Measurements from ENCODE around the gene POPDC2.
"Not testable (repeated sequence)": the region's sequence is repeated elsewhere in the genome, so short reads cannot be mapped to it uniquely, and the experiment has no call there.

The POPDC2 gene, protein sequence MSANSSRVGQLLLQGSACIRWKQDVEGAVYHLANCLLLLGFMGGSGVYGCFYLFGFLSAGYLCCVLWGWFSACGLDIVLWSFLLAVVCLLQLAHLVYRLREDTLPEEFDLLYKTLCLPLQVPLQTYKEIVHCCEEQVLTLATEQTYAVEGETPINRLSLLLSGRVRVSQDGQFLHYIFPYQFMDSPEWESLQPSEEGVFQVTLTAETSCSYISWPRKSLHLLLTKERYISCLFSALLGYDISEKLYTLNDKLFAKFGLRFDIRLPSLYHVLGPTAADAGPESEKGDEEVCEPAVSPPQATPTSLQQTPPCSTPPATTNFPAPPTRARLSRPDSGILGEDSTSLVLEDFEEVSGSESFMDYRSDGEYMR

DNA sequence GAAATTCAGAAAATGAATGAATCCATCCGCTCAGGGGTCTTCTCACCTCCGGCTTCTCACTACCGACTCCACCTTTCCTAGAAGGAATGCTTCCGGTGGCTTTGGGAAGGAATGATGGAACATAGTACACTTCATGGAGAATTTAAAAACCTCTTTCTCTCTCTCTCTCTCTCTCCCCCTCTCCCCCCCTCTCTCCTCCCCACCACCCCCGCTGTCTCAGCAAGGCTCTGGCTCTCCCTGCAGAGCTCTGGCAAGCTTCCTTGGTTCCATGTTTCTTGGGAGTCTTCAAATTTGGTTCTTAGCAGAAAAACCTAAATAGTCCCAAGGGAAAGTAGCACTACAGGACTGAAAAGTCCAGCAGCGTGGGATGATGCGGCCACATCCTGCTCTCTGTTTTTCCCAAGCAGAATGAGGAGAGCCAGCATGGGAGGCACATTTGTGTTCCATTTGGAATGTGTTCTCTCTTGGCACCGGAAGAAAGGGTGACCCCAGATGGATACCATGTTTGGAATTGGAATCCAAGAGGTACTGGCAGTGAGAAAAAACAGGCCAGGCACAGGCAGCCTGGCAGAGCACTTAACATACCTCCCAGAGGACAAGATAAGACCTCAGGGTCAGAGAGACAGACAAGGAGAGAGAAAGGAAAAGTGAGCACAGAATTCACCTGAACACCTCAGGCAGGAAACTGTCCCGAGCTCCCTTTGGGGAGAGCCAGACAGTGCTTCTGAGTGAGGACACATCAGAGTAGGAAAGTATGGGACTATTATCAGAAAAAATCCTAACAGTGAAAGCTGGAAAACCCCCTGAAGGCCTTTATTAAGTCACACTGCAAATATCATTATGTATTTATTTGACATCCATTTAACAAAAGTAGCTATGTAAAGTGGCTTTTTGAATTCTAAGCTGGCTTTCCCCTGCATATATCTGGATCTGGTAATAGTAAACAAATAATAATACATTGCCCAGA, at the start of gene POPDC2:
Gene POPDC2 (minus strand): TSS at position 116 of the 967 bp plus-strand sequence. CDS start 166 bp downstream, outside the sequence.
- no peak for DNase-seq

DNA sequence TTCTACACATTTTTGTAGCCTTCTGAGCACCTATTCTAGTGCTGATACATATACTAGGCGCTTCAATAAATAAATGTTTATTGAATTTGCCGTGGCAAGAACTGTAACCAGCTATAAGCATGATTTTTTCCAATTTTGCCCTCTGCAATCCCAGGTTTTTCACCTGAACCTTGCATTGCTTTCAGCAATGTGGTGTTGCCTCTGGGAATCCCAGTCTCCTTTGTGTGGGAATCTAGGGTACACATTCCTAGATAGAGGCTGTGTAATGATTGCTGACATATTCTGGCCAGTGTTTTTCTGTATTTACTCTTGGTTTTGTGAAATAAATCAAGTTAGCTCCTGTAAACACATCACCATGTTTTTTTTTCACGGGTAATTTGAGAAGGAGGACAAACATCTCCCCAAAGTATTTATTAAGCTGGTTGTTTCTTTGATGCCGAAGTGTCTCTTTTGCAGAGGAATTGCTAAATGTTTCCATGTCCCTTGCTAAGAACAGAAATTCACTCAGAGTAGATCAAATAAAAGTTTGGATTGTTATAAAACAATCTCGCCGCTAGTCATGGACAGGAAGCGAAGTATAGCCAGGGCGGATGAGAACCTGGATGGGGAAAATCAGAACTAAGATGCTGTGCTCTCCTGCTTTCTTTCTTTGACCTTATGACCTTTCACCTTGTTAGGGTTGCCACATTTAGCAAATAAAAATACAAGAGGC, 43.6 kb upstream of the POPDC2 start:
- no peak for DNase-seq

DNA sequence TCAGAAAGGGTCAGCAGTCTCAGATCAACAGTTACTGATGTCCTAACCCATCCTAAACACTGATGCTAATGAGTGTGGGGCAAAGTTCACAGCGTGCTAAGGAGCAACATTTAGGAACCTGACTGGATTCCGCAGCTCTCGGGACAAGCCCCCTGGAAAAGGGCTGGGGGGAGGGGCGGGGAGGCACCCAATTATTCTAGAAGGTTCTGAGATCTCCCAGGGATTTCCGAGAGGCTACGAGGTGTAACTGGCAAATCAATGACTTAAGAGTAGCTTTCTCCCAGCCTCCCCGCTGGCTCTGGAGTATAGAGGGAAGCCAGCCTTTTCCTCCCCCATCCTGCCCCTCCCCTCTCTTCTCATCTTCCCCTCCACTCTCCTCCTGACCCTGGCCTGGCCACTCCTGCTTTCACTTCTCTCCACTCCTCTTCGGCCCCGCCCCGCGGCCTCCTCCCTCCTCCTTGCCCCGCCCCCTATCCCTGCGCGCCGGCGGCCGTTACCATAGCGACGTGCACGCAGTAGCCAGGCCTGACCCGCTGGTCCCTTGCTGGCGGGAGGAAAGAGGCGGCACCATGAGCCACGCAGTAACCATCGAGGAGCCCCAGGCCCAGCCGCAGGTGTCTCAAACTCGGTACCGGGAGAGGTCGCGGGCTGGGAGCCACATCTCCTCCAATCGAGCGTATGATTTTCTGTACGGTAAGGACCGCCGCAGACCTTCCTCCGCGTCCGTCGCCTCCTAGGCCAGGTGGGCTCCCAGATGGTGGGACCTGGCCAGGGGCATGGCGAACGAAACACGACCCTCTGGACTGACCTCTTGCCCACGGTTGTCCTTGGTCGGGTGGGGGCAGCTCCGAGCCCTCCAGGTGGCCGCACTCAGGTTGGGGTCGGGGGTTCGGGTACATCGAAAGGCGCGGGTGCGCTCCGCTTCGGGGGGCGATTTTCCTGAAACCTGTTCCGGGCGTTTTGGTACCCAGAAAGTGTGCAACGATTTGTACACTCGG, 42.4 kb upstream of the POPDC2 start, which contains the start of gene CFAP91:
Gene CFAP91 (plus strand): TSS at position 493 of the 998 bp plus-strand sequence. CDS start 77 bp downstream, at position 570.
- DNase-seq, result peak; percentile 79

DNA sequence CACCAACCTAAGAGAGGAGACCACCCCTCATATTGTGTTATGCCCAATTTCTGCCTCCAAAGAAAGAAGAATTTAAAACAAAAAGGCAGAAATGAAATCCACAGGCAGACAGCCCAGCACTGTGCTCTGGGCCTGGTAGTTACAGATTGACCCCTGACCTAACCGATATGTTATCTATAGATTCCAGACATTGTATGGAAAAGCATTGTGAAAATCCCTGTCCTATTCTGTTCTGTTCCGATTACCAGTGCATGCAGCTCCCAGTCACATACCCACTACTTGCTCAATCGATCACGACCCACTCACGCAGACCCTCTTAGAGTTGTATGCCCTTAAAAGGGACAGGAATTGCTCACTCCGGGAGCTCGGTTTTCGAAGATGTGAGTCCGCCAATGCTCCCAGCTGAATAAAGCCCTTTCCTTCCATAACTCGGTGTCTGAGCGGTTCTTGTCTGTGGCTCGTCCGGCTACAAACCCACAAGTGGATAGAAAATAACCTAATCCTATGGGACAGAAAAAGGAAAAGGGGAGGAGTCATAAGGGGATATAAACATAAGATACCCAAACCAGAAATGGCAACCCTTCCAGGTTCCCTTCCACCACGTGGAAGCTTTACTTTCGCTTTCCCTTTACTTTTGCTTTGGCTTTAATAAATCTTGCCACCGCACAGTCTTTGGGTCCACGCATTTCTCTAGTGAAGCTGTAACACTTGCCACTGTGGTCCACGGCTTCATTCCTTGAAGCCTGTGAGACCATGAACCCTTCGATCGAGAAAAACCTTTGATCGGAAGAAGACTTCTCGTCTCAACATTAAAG, 40.7 kb upstream of the POPDC2 start:
- DNase-seq, result no peak

DNA sequence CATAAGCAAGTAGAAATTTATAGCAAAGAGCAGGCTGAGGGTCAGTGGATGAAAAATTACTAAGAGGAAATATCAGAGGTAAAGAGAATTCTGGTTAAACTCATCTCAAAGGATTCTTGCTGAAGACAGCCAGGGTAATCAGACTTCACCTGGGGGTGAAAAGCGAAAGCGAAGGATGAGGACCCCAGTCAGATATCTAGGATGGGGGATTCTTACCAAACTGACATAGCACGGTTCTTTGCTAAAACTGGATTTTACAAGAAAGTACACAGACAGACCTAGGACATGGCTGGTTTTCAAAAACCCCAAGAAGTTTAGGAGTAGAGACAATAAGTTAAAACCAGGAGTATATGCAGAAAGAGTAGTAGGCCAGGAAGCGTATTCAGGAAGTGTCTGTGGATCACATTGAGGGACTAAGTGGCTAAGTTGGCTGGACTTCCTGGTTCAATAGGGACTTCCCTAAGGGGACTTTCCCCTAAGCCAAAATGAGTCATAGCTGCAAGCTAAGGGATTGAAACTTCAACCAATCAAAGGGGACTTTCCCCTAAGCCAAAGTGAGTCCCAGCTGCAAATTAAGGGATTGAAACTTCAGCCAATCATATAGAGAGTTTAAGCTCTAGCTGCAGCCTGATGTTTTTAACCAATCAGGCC, 40.0 kb upstream of the POPDC2 start:
- DNase-seq, result peak; percentile 2

DNA sequence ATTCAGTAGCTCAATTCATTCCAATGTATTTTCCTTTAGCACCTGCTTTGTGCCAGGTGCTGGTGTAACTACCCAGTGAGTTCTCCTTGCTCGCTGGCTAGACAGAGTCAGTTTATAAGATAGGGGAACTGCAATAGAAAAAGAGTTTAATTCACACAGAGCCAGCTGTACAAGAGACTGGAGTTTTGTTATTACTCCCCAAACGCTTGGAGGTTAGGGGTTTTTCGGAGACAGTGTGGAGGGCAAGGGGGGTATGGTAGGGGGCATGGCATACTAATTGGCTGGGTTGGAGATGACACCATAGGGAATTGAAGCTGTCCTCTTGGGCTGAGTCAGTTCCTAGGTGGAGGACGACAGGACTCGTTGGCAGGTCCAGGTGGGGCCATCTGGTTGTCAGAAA, 37.0 kb upstream of the POPDC2 start:
- DNase-seq, result no peak

DNA sequence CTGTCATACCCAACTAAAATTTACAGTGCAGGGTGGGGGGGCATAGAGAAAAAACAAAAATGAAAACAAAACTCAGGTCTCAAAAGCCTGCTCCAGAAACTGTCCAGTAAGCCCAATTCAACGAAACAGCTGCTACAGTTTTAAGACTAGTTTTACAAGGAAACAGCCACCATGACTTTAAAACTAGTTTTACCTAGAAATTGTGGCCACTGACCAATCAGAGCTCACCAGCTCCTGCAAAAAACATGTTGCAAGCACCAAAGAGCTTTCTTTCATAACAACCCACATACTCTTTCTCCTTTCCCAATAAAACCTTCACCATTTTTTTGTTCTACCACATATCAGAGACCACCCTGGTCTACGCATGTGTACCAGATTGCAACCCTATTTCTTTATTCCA, 35.1 kb upstream of the POPDC2 start:
- no peak for DNase-seq

DNA sequence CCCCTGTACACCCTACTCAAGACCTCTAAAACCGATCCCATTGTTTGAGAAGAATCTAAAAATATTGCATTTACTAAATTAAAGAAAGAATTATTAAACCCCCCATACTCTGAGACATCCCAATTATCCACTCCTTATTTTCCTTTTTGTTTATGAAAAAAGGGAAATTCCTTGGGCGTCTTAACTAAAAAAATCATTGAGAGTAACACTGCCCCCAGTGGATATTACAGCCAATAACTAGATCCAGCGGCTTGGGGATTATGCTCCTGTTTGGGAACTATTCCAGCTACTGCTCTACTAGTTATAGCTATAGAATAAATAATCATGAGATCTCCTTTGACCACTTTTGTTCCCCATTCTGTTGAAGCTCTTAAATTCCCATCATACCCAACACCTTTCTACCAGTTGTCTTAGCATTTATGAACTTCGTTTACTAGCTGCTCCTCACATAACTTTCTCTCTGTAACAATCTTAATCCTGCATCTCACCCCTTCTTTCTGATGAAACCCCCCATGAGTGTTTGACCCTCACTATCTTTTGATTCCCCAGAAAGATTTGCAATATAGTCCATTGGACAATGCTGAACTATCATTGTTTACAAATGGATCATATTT, 29.8 kb upstream of the POPDC2 start:
- no peak for DNase-seq

DNA sequence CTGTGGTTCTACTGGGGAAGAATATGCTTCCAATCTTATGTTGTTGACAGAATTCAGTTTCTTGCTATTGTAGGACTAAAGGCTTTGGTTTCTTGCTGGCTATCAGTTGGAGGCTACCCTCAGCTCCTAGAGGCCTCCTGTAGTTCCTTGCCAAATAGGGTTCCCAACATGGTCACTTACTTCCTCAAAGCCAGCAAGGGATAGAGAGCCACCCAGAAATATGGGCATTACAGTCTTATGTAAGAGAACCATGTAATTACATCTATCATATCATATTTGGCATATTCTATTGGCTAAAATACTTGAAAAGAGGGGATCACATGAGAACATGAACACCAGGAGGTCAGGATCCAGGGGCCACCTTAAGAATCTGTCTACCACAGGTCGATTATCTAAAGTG, 23.0 kb upstream of the POPDC2 start:
- no peak for DNase-seq

DNA sequence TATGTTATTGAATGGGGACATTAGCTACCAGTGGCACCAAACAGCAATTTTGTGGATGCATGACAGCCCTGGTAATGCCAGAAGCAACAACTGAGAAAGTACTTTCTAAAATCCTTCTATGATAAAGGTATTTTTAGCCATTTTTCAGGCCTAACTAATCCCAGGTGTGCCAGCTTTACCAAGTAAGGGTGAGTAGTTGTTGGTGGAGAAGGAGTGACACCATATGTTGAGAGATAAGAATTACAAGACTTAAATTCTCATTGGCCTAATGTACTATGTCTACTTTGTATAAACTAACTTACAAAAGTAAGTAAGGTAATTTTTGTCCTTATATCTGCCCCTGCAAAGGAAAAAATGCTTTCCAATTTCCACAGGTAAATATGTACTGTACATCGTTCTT, 20.9 kb upstream of the POPDC2 start:
- DNase-seq, result no peak

DNA sequence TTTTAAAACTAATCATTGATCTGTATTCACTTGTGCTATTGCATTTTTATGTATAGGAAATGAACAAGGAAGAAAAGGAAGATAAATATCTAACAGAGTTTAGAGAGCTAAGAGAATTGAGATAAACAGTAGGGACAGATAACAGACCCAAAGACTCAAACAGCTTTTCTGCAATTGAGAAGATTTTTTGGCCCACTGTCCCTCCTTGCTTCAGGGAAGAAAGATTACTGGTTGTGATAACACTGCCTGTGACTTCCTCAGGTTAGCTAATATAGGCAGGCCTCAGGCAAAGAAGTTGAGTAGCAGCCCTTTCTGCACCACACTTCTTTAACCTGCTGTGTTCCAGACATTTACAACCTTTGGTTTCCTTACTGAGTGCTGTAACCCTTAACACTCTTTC, 19.5 kb upstream of the POPDC2 start:
- DNase-seq, result no peak

DNA sequence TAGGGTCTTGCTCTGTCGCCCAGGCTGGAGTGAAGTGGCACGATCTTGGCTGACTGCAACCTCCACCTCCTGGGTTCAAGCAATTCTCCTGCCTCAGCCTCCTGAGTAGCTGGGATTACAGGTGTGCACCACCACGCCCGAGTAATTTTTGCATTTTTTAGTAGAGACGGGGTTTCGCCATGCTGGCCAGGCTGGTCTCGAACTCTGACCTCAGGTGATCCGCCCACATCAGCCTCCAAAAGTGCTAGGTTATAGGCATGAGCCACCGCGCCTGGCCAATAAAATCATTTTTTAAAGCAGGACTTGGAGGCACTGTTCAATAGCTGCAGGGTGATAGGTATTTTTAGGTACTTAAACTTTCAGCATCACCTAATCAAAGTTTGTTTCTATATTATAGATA, 17.8 kb upstream of the POPDC2 start:
- DNase-seq, result not testable (repeated sequence)

DNA sequence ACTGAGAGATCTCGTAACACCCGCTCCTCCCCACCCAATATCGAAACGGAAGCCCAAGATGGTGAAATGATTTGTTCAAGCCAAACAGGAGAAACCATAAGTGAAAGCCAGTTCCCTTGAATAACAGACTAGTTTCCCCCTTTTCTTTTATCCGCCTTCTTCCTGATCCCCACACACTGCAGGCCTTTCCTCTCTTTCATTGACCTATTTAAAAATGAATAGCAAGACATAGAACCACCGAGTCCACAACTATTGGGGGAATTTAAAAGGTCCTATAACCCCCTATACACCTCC, 17.2 kb upstream of the POPDC2 start:
- no peak for DNase-seq

DNA sequence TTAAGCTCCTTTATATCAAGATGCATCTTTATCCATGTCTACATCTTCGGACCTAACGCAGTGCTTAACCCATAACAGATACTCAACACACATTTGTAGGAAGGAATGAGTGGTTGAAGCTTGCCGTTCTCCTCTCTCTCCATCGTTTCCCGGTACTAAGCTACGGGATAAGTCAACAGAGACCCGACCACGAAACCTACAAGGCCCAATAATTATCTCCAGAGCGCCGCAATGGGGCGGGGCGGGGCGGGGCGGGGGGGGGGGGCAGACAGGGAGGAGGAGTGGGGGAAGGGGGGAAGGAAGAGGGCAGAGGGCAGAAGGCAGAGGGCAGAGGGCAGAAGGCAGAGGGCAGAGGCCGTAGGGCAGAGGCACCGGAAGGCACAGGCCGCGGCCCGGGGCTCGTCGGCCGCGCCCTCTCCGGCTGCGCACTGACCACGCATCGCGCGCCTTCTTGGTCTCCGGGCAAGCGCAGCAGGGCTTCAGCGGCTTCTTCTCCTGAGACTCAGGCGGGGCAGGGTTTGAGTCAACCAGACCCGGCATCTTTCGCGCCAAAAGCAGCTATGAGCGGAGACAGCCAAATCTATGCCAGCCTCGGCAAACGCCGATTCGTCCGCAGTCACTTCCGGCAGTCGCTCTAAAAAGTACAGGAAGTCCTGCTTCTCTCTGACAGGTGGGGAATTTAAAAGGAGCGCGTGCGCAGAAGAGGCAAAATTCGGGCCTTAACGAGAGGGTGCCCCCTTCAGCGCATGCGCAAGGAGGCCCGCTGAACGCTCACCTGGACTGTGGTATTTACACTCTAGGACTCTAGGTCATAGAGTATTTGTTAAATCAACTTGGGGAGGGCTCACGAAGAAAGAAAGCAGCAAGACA, 16.6 kb upstream of the POPDC2 start, which contains the start of gene COX17:
Gene COX17 (minus strand): TSS at position 636 of the 870 bp plus-strand sequence. CDS start 96 bp downstream, at position 540.
- DNase-seq, result peak; percentile 95

DNA sequence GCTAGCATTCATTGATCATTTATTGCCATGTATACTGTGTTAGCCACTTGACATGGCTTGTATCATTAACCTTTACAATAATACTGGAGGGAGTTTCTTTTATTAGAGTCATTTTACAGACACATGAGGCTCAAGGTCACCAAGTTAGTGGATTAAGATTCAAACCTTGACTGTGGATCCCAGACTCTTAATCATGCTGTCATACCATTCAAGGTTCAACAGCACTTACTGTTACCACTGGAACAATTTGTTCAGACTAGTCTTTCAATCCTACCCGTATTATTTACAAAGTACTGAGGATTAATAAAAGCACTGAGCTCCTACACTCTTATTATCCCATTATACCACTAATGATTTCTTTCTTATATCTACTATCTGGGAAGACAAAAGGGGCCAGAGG, 15.6 kb upstream of the POPDC2 start:
- DNase-seq, result no peak

DNA sequence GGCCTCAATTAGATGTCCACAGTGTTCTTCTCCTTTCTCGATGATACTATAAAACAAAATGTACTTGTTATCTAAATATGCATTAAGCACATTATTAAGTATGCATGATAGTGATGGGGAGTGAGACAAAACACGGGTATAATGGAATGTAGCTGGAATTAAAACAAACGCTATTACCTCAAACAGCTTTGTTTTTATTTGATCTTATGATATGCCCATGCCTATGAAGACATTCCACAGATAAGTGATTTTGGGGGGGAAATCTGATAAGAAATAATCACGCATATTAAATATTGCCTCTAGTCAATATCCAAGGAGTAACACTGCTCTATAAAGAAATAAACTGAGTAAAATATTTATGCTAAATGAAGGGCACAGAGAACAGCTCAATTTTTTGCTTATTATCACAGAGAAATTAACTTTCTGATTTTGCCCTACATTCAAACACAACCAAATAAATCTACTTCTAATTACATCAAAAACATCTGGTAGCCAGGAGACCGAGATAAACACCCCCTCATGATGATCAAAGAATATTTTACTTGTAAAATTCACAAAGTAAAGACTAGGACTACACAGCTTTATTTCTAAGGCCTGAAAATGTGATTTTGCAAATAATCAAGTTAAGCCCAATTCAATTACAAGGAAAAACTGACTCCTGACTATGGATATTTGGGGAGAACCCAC, 14.9 kb upstream of the POPDC2 start:
- DNase-seq, result no peak

DNA sequence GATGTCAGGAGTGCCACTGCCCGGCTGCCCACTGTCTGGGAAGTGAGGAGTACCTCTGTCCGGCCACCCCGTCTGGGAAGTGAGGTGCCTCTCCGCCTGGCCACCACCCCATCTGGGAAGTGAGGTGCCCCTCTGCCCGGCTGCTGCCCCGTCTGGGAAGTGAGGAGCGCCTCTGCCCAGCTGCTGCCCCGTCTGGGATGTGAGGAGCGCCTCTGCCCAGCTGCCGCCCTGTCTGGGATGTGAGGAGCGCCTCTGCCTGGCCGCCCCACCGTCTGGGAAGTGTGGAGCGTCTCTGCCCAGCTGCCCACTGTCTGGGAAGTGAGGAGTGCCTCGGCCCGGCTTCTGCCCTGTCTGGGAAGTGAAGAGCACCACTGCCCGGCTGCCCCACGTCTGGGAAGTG, 13.5 kb upstream of the POPDC2 start:
- no peak for DNase-seq

DNA sequence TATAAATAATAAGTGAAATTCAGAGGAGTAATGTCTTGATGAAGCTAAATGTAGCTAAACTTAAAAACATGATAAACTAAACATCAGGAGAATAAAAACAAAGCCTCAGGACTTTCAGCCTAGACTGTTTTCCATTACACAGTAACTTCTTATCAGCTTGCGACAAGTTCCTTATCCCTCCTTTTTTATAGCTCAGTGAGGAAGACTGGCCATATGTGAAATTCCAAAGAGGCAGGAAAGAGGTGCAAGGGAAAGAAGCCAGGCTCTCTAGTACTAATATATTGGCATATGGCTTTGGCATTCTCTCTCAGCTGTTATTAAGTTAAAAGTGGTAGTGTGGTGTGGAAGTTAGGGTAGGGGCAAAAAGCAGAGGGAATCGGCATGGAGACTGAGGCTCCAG, 12.4 kb upstream of the POPDC2 start:
- DNase-seq, result no peak
